Mononuclear cell (primary cell): ENCODE measurements around the gene CHML. TPM values are rescaled to one million over a fixed set of nuclear protein-coding genes. Genes with fewer than 3 reads are reported as not detected.

Source experiments
- H3K27me3 ChIP-seq: 2 replicates; pipeline ENCODE4 v1.6.0; 2011; ENCODE audit warnings: low read length, control low read depth; ENCODE audit not compliant: insufficient read depth
- H3K4me1 ChIP-seq: 2 replicates; pipeline ENCODE4 v1.5.1; 2011; ENCODE audit warnings: mild to moderate bottlenecking, low read length, control low read depth; ENCODE audit not compliant: insufficient read depth
- H3K4me3 ChIP-seq: 2 replicates; pipeline ENCODE4 v1.5.1; 2011; ENCODE audit warnings: mild to moderate bottlenecking, low read length, moderate library complexity
- H3K9me3 ChIP-seq: 2 replicates; pipeline ENCODE4 v1.5.1; 2011; ENCODE audit warnings: low read depth, mild to moderate bottlenecking, control low read depth, low read length
- total RNA-seq: library from RNA; depleted of rRNA; stranded (reverse); fragments of >200 nt; gene quantifications from one replicate; pipeline ENCODE4 v1.2.3, GENCODE V29; 2012

The CHML gene
- total RNA-seq, 1 donor, result 10.7 TPM

- H3K9me3 ChIP-seq, result no peaks in the 10 kb centered on the region
- no peaks in the 10 kb centered on the region for H3K27me3 ChIP-seq
- H3K4me3 ChIP-seq, result no peak overlapping the region
- no peaks in the 10 kb centered on the region for H3K4me1 ChIP-seq
Observed at GRCh38 chr1:241658081-241658793, 18.1 kb upstream of the CHML start.

GRCh38 chr1:241654641-241655040 is 14.5 kb upstream of the CHML start:
- Histone ChIP-seq H3K27me3 (peaks cover 3% of the 10 kb centered on the region), H3K4me3 (no peak overlapping the region), H3K4me1 (no peaks in the 10 kb centered on the region), H3K9me3 (no peaks in the 10 kb centered on the region)

- H3K27me3 ChIP-seq, result peaks cover 3% of the 10 kb centered on the region
- H3K4me3 ChIP-seq, result no peak overlapping the region
- H3K9me3 ChIP-seq, result no peaks in the 10 kb centered on the region
- no peaks in the 10 kb centered on the region for H3K4me1 ChIP-seq
Observed at GRCh38 chr1:241654019-241654418, 13.8 kb upstream of the CHML start.

GRCh38 chr1:241652012-241652411 is 11.8 kb upstream of the CHML start, which contains the start of gene WDR64:
Gene WDR64, plus strand, starts transcription at chr1:241652281. Its CDS starts 204 bp downstream, at chr1:241652485.
- Histone ChIP-seq H3K4me3 (no peak within 1 kb of the TSS), H3K27me3 (peaks cover 3% of the 10 kb centered on the region), H3K4me1 (no peaks in the 10 kb centered on the region), H3K9me3 (no peaks in the 10 kb centered on the region)

- H3K27me3 ChIP-seq, result peaks cover 3% of the 10 kb centered on the region
- H3K9me3 ChIP-seq, result no peaks in the 10 kb centered on the region
- no peaks in the 10 kb centered on the region for H3K4me1 ChIP-seq
Observed at GRCh38 chr1:241648159-241648558, 8.0 kb upstream of the CHML start.

GRCh38 chr1:241647658-241648057 is 7.5 kb upstream of the CHML start:
- no peaks in the 10 kb centered on the region for H3K27me3 ChIP-seq
- no peaks in the 10 kb centered on the region for H3K4me1 ChIP-seq
- H3K9me3 ChIP-seq, result no peaks in the 10 kb centered on the region
- H3K4me3 ChIP-seq, result no peak overlapping the region

More at GRCh38 chr1:241648159-241648558, 8.0 kb upstream of the CHML start:
- H3K4me3 ChIP-seq, result no peak overlapping the region

- H3K9me3 ChIP-seq, result no peaks in the 10 kb centered on the region
- H3K4me3 ChIP-seq, result no peak overlapping the region
- no peaks in the 10 kb centered on the region for H3K27me3 ChIP-seq
- peaks cover 1% of the 10 kb centered on the region for H3K4me1 ChIP-seq
Observed at GRCh38 chr1:241646201-241646600, 6.0 kb upstream of the CHML start.

GRCh38 chr1:241645199-241645598 is 5.0 kb upstream of the CHML start:
- no peaks in the 10 kb centered on the region for H3K27me3 ChIP-seq
- no peak overlapping the region for H3K4me3 ChIP-seq
- H3K4me1 ChIP-seq, result peaks cover 9% of the 10 kb centered on the region
- no peaks in the 10 kb centered on the region for H3K9me3 ChIP-seq

GRCh38 chr1:241644259-241644658 is 4.1 kb upstream of the CHML start:
- Histone ChIP-seq H3K9me3 (no peaks in the 10 kb centered on the region), H3K27me3 (no peaks in the 10 kb centered on the region), H3K4me1 (peaks cover 10% of the 10 kb centered on the region), H3K4me3 (no peak overlapping the region)

- no peaks in the 10 kb centered on the region for H3K9me3 ChIP-seq
- H3K27me3 ChIP-seq, result no peaks in the 10 kb centered on the region
- no peak overlapping the region for H3K4me3 ChIP-seq
- H3K4me1 ChIP-seq, result peaks cover 26% of the 10 kb centered on the region
Observed at GRCh38 chr1:241642593-241642944, 2.4 kb upstream of the CHML start.

GRCh38 chr1:241641773-241642592 is 1.8 kb upstream of the CHML start:
- H3K4me1 ChIP-seq, result peaks cover 32% of the 10 kb centered on the region
- H3K4me3 ChIP-seq, result no peak overlapping the region
- H3K9me3 ChIP-seq, result no peaks in the 10 kb centered on the region
- no peaks in the 10 kb centered on the region for H3K27me3 ChIP-seq

GRCh38 chr1:241640867-241641622 is 876 bp upstream of the CHML start:
- peak overlapping the region; percentile 38 for H3K4me3 ChIP-seq
- H3K27me3 ChIP-seq, result no peaks in the 10 kb centered on the region
- no peaks in the 10 kb centered on the region for H3K9me3 ChIP-seq
- peaks cover 35% of the 10 kb centered on the region for H3K4me1 ChIP-seq

GRCh38 chr1:241639623-241640148 is 483 bp downstream of the CHML start:
- Histone ChIP-seq H3K9me3 (no peaks in the 10 kb centered on the region), H3K27me3 (no peaks in the 10 kb centered on the region), H3K4me1 (peaks cover 35% of the 10 kb centered on the region), H3K4me3 (peak overlapping the region; percentile 80)

GRCh38 chr1:241638909-241639622 is 1.1 kb downstream of the CHML start:
- Histone ChIP-seq H3K4me3 (peak overlapping the region; percentile 80), H3K27me3 (no peaks in the 10 kb centered on the region), H3K9me3 (no peaks in the 10 kb centered on the region), H3K4me1 (peaks cover 35% of the 10 kb centered on the region)
